ENCODE measurements around the gene MMP3.

Gene MMP3

GRCh38 chr11:102831489-102832440, 11.6 kb downstream of the MMP3 start:
- Histone ChIP-seq H3K4me1 (ENCODE audit: control insufficient read depth, low read depth, low read length) (no peaks in the 10 kb centered on the region), H2AK5ac (ENCODE audit: low read length) (no peak overlapping the region), H3K27me3 (ENCODE audit: insufficient read depth, low read length, poor library complexity) (no peaks in the 10 kb centered on the region), H3K4ac (ENCODE audit: low read depth, low read length) (no peak overlapping the region), H3K79me1 (ENCODE audit: low read length) (no peaks in the 10 kb centered on the region), H3K36me3 (ENCODE audit: control insufficient read depth, insufficient read depth, low read length) (no peaks in the 10 kb centered on the region), H3K27ac (ENCODE audit: low read depth, low read length) (no peak overlapping the region), H3K23ac (ENCODE audit: low read length) (no peak overlapping the region), H3K56ac (ENCODE audit: low read length) (peak overlapping the region; percentile 22), H3K4me2 (ENCODE audit: low read length) (no peak overlapping the region), H3K18ac (ENCODE audit: low read length) (no peak overlapping the region), H4K8ac (ENCODE audit: low read depth, low read length) (no peak overlapping the region), H4K5ac (ENCODE audit: low read length) (no peak overlapping the region), H3K9ac (ENCODE audit: low read length) (no peak overlapping the region), H2BK15ac (replicated peaks; ENCODE audit: low read depth) (no peak overlapping the region), H3K4me3 (ENCODE audit: low read length) (no peak overlapping the region), H2BK5ac (ENCODE audit: low read length) (no peak overlapping the region), H3K79me2 (ENCODE audit: control insufficient read depth, insufficient read depth, low read length) (no peaks in the 10 kb centered on the region), H2BK120ac (ENCODE audit: low read depth, low read length) (no peak overlapping the region)
- peak; percentile 50 for DNase-seq
- WGBS (ENCODE audit: extremely low coverage, insufficient coverage, low lambda C conversion rate) = no CpG with 5 or more reads among the region's 38 CpGs

- Histone ChIP-seq H3K23ac (ENCODE audit: low read length) (no peak overlapping the region), H2AK5ac (ENCODE audit: low read length) (no peak overlapping the region), H3K56ac (ENCODE audit: low read length) (no peak overlapping the region), H2BK120ac (ENCODE audit: low read depth, low read length) (no peak overlapping the region), H3K36me3 (ENCODE audit: control insufficient read depth, insufficient read depth, low read length) (no peaks in the 10 kb centered on the region), H3K4me1 (ENCODE audit: control insufficient read depth, low read depth, low read length) (no peaks in the 10 kb centered on the region), H3K9ac (ENCODE audit: low read length) (no peak overlapping the region), H3K4me2 (ENCODE audit: low read length) (no peak overlapping the region), H3K27me3 (ENCODE audit: insufficient read depth, low read length, poor library complexity) (no peaks in the 10 kb centered on the region), H2BK15ac (replicated peaks; ENCODE audit: low read depth) (no peak overlapping the region), H3K27ac (ENCODE audit: low read depth, low read length) (no peak overlapping the region), H3K4me3 (ENCODE audit: low read length) (no peak overlapping the region), H2BK5ac (ENCODE audit: low read length) (no peak overlapping the region), H3K4ac (ENCODE audit: low read depth, low read length) (no peak overlapping the region), H3K79me1 (ENCODE audit: low read length) (no peaks in the 10 kb centered on the region), H3K18ac (ENCODE audit: low read length) (no peak overlapping the region), H3K79me2 (ENCODE audit: control insufficient read depth, insufficient read depth, low read length) (no peaks in the 10 kb centered on the region), H4K8ac (ENCODE audit: low read depth, low read length) (no peak overlapping the region), H4K5ac (ENCODE audit: low read length) (no peak overlapping the region)
- DNase-seq = no peak
- WGBS (ENCODE audit: extremely low coverage, insufficient coverage, low lambda C conversion rate) = no CpG with 5 or more reads among the region's 2 CpGs
Observed at GRCh38 chr11:102831128-102831488, 12.3 kb downstream of the MMP3 start.

GRCh38 chr11:102830001-102830727, 13.2 kb downstream of the MMP3 start:
- Histone ChIP-seq H2BK15ac (replicated peaks; ENCODE audit: low read depth) (no peak overlapping the region), H4K5ac (ENCODE audit: low read length) (no peak overlapping the region), H3K79me1 (ENCODE audit: low read length) (no peaks in the 10 kb centered on the region), H3K27me3 (ENCODE audit: insufficient read depth, low read length, poor library complexity) (no peaks in the 10 kb centered on the region), H3K27ac (ENCODE audit: low read depth, low read length) (no peak overlapping the region), H3K23ac (ENCODE audit: low read length) (no peak overlapping the region), H2BK120ac (ENCODE audit: low read depth, low read length) (no peak overlapping the region), H3K56ac (ENCODE audit: low read length) (no peak overlapping the region), H2BK5ac (ENCODE audit: low read length) (no peak overlapping the region), H3K4ac (ENCODE audit: low read depth, low read length) (no peak overlapping the region), H4K8ac (ENCODE audit: low read depth, low read length) (no peak overlapping the region), H2AK5ac (ENCODE audit: low read length) (no peak overlapping the region), H3K4me2 (ENCODE audit: low read length) (no peak overlapping the region), H3K4me1 (ENCODE audit: control insufficient read depth, low read depth, low read length) (no peaks in the 10 kb centered on the region), H3K9ac (ENCODE audit: low read length) (no peak overlapping the region), H3K4me3 (ENCODE audit: low read length) (no peak overlapping the region), H3K79me2 (ENCODE audit: control insufficient read depth, insufficient read depth, low read length) (no peaks in the 10 kb centered on the region), H3K36me3 (ENCODE audit: control insufficient read depth, insufficient read depth, low read length) (no peaks in the 10 kb centered on the region), H3K18ac (ENCODE audit: low read length) (no peak overlapping the region)
- no peak for DNase-seq
- WGBS (ENCODE audit: extremely low coverage, insufficient coverage, low lambda C conversion rate) = no CpG with 5 or more reads among the region's 5 CpGs

- H3K79me2 ChIP-seq (ENCODE audit: control insufficient read depth, insufficient read depth, low read length) = no peaks in the 10 kb centered on the region
- H3K4me1 ChIP-seq (ENCODE audit: control insufficient read depth, low read depth, low read length) = no peaks in the 10 kb centered on the region
- no peak overlapping the region for H4K8ac ChIP-seq (ENCODE audit: low read depth, low read length)
- no peaks in the 10 kb centered on the region for H3K27me3 ChIP-seq (ENCODE audit: insufficient read depth, low read length, poor library complexity)
- no peak overlapping the region for H3K56ac ChIP-seq (ENCODE audit: low read length)
- no CpG with 5 or more reads among the region's 6 CpGs for WGBS (ENCODE audit: extremely low coverage, insufficient coverage, low lambda C conversion rate)
- H3K27ac ChIP-seq (ENCODE audit: low read depth, low read length) = no peak overlapping the region
- no peak overlapping the region for H3K9ac ChIP-seq (ENCODE audit: low read length)
- no peaks in the 10 kb centered on the region for H3K79me1 ChIP-seq (ENCODE audit: low read length)
- no peaks in the 10 kb centered on the region for H3K36me3 ChIP-seq (ENCODE audit: control insufficient read depth, insufficient read depth, low read length)
- no peak overlapping the region for H3K4me3 ChIP-seq (ENCODE audit: low read length)
- no peak overlapping the region for H3K4me2 ChIP-seq (ENCODE audit: low read length)
- no peak overlapping the region for H4K5ac ChIP-seq (ENCODE audit: low read length)
- no peak overlapping the region for H2BK15ac ChIP-seq (replicated peaks; ENCODE audit: low read depth)
- H2AK5ac ChIP-seq (ENCODE audit: low read length) = no peak overlapping the region
- H2BK5ac ChIP-seq (ENCODE audit: low read length) = no peak overlapping the region
- H3K4ac ChIP-seq (ENCODE audit: low read depth, low read length) = no peak overlapping the region
- no peak overlapping the region for H2BK120ac ChIP-seq (ENCODE audit: low read depth, low read length)
- H3K23ac ChIP-seq (ENCODE audit: low read length) = no peak overlapping the region
- DNase-seq = no peak
- H3K18ac ChIP-seq (ENCODE audit: low read length) = no peak overlapping the region
Observed at GRCh38 chr11:102829316-102830000, 14.0 kb downstream of the MMP3 start.

GRCh38 chr11:102824556-102824955, 18.9 kb downstream of the MMP3 start:
- Histone ChIP-seq H3K18ac (ENCODE audit: low read length) (no peak overlapping the region), H3K9ac (ENCODE audit: low read length) (no peak overlapping the region), H3K79me1 (ENCODE audit: low read length) (no peaks in the 10 kb centered on the region), H3K36me3 (ENCODE audit: control insufficient read depth, insufficient read depth, low read length) (no peaks in the 10 kb centered on the region), H3K56ac (ENCODE audit: low read length) (no peak overlapping the region), H3K4me3 (ENCODE audit: low read length) (no peak overlapping the region), H2BK5ac (ENCODE audit: low read length) (no peak overlapping the region), H4K5ac (ENCODE audit: low read length) (no peak overlapping the region), H3K27me3 (ENCODE audit: insufficient read depth, low read length, poor library complexity) (no peaks in the 10 kb centered on the region), H2BK120ac (ENCODE audit: low read depth, low read length) (no peak overlapping the region), H2BK15ac (replicated peaks; ENCODE audit: low read depth) (no peak overlapping the region), H2AK5ac (ENCODE audit: low read length) (no peak overlapping the region), H3K27ac (ENCODE audit: low read depth, low read length) (no peak overlapping the region), H3K4me1 (ENCODE audit: control insufficient read depth, low read depth, low read length) (no peaks in the 10 kb centered on the region), H3K79me2 (ENCODE audit: control insufficient read depth, insufficient read depth, low read length) (no peaks in the 10 kb centered on the region), H3K23ac (ENCODE audit: low read length) (no peak overlapping the region), H4K8ac (ENCODE audit: low read depth, low read length) (no peak overlapping the region), H3K4me2 (ENCODE audit: low read length) (no peak overlapping the region), H3K4ac (ENCODE audit: low read depth, low read length) (no peak overlapping the region)
- DNase-seq = no peak
- no CpG with 5 or more reads among the region's 1 CpG for WGBS (ENCODE audit: extremely low coverage, insufficient coverage, low lambda C conversion rate)

All from mesendoderm (in vitro differentiated cells).